Caco-2 (cell line): ENCODE results near the gene DAO. TPM values are rescaled to one million over a fixed set of nuclear protein-coding genes. Genes with fewer than 3 reads are reported as not detected.

ENCODE experiments used
- BruUV-seq: library from RNA; stranded (reverse); fragments of 400-500 nt; replicated peaks from 2 replicates; lab custom pipeline; 2021; lab: Mats Ljungman, UMichigan
- CTCF ChIA-PET: fragments of 300-600 bp; sonication (Branson Sonifier 250); formaldehyde crosslinking; loops from one replicate; lab custom pipeline; 2022; ENCODE audit warnings: antibody characterized with exemption; lab: Charles Lee
- POLR2A ChIA-PET: fragments of 300-600 bp; sonication (Branson Sonifier 250); formaldehyde crosslinking; loops from one replicate; lab custom pipeline; 2022; ENCODE audit warnings: antibody characterized with exemption; lab: Charles Lee
- DNase-seq, 2 experiments: peaks; one replicate each; pipeline versions ENCODE4 v3.0.0 to v3.0.0-alpha.2; 2020 to 2022
- H3K27me3 ChIP-seq: replicated peaks from 2 replicates; pipeline ENCODE4 v1.6.0; 2011; ENCODE audit warnings: low read length; ENCODE audit not compliant: control insufficient read depth, insufficient read depth
- H3K36me3 ChIP-seq: 2 replicates; pipeline ENCODE4 v1.5.1; 2011; ENCODE audit warnings: low read length; ENCODE audit not compliant: control insufficient read depth, insufficient read depth
- H3K4me1 ChIP-seq: fragments of 250-450 bp; sonication (Bioruptor Pico); 2 replicates; pipeline ENCODE4 v1.5.1; 2020; ENCODE audit warnings: mild to moderate bottlenecking
- H3K4me3 ChIP-seq: 2 replicates; pipeline ENCODE4 v1.5.1; 2011; ENCODE audit warnings: low read depth, mild to moderate bottlenecking, control low read depth, low read length
- H3K9me3 ChIP-seq: fragments of 250-450 bp; sonication (Bioruptor Pico); 2 replicates; pipeline ENCODE4 v1.5.1; 2020; ENCODE audit warnings: mild to moderate bottlenecking, moderate library complexity
- H3K27ac Mint-ChIP-seq: one replicate; pipeline ENCODE4 v1.8.0; 2022; ENCODE audit warnings: mixed read lengths; ENCODE audit not compliant: unreplicated experiment
- H3K27me3 Mint-ChIP-seq: one replicate; pipeline ENCODE4 v1.8.0; 2022; ENCODE audit warnings: mixed read lengths; ENCODE audit not compliant: insufficient read depth, unreplicated experiment
- H3K36me3 Mint-ChIP-seq: one replicate; pipeline ENCODE4 v1.8.0; 2022; ENCODE audit warnings: mild to moderate bottlenecking, mixed read lengths; ENCODE audit not compliant: insufficient read depth, unreplicated experiment
- H3K4me1 Mint-ChIP-seq: one replicate; pipeline ENCODE4 v1.8.0; 2022; ENCODE audit warnings: low read depth, mixed read lengths; ENCODE audit not compliant: unreplicated experiment
- H3K4me3 Mint-ChIP-seq: one replicate; pipeline ENCODE4 v1.8.0; 2022; ENCODE audit warnings: mild to moderate bottlenecking, moderate library complexity, mixed read lengths; ENCODE audit not compliant: unreplicated experiment
- H3K9me3 Mint-ChIP-seq: one replicate; pipeline ENCODE4 v1.8.0; 2022; ENCODE audit warnings: mixed read lengths; ENCODE audit not compliant: unreplicated experiment
- CTCF ChIP-seq, 2 experiments: fragments of 200-600 bp in 1 of 2; IDR thresholded peaks; 1 replicate in 1 of 2; 2 replicates in 1 of 2; pipeline versions ENCODE4 v1.5.1 to v1.8.0; 2011 to 2022; ENCODE audit warnings: antibody characterized with exemption in 1 of 2, control low read depth in 1 of 2, inconsistent platforms in 1 of 2, low read depth in 1 of 2, low read length in 1 of 2, mild to moderate bottlenecking in 1 of 2, moderate library complexity in 1 of 2; ENCODE audit not compliant: insufficient read depth in 1 of 2, severe bottlenecking in 1 of 2, unreplicated experiment in 1 of 2
- intact Hi-C: fragments of 100-400 bp; cut with micrococcal nuclease; formaldehyde crosslinking; loops from one replicate; pipeline ENCODE4 v1.10.0; 2022; ENCODE audit not compliant: unreplicated experiment
- total RNA-seq: library from RNA; stranded (reverse); gene quantifications from 2 replicates; pipeline ENCODE4 v1.2.3, GENCODE V29; 2022

Gene DAO
- total RNA-seq, 1 experiment from 2014 or later, result not detected

GRCh38 chr12:108847705-108848104 is 32.2 kb upstream of the DAO start:
- TF ChIP-seq CTCF (IDR thresholded peaks at IDR 0.05; ENCODE audit: insufficient read depth in 1 of 2, low read depth in 1 of 2, low read length in 1 of 2, severe bottlenecking in 1 of 2, unreplicated experiment in 1 of 2), result no peak
- H3K9me3 Mint-ChIP-seq, result no peaks in the 10 kb centered on the region
- no peak for DNase-seq
- no peaks in the 10 kb centered on the region for H3K27me3 Mint-ChIP-seq
- H3K4me1 ChIP-seq, result peaks cover 13% of the 10 kb centered on the region
- intact Hi-C loops, result loop anchor here (1.0 kb wide), 1 partner anchor 9 kb away; no protein-coding TSS in a partner anchor
- H3K27me3 ChIP-seq, result no peaks in the 10 kb centered on the region
- no peak overlapping the region for H3K4me3 ChIP-seq
- no peak overlapping the region for H3K27ac Mint-ChIP-seq
- no TSS peak for BruUV-seq
- CTCF ChIA-PET, result interaction anchor here (0.7 kb wide), 1 partner anchor 140 kb away, joined by 3 read pairs; no protein-coding TSS in a partner anchor
- no peaks in the 10 kb centered on the region for H3K9me3 ChIP-seq
- H3K36me3 Mint-ChIP-seq, result peaks cover 44% of the 10 kb centered on the region
- no peak overlapping the region for H3K4me3 Mint-ChIP-seq
- peaks cover 21% of the 10 kb centered on the region for H3K4me1 Mint-ChIP-seq
- H3K36me3 ChIP-seq, result peaks cover 2% of the 10 kb centered on the region; the same call in 1 of the 2 replicates
- POLR2A ChIA-PET, result interaction anchor here (1.3 kb wide), 1 partner anchor 15 kb away, joined by 3 read pairs; no protein-coding TSS in a partner anchor

GRCh38 chr12:108849660-108850059 is 30.2 kb upstream of the DAO start:
- BruUV-seq, result no TSS peak
- no peaks in the 10 kb centered on the region for H3K27me3 Mint-ChIP-seq
- no peaks in the 10 kb centered on the region for H3K9me3 Mint-ChIP-seq
- Histone ChIP-seq H3K36me3 (peaks cover 2% of the 10 kb centered on the region; the same call in 1 of the 2 replicates), H3K9me3 (no peaks in the 10 kb centered on the region), H3K4me1 (peaks cover 13% of the 10 kb centered on the region), H3K4me3 (no peak overlapping the region), H3K27me3 (no peaks in the 10 kb centered on the region)
- H3K36me3 Mint-ChIP-seq, result peaks cover 45% of the 10 kb centered on the region
- no peak overlapping the region for H3K27ac Mint-ChIP-seq
- ChIA-PET POLR2A (interaction anchor here (0.6 kb wide), 1 partner anchor 17 kb away, joined by 5 read pairs; no protein-coding TSS in a partner anchor), CTCF (no interaction called here)
- no peak overlapping the region for H3K4me3 Mint-ChIP-seq
- DNase-seq, result no peak
- no peak for TF ChIP-seq CTCF (IDR thresholded peaks at IDR 0.05; ENCODE audit: insufficient read depth in 1 of 2, low read depth in 1 of 2, low read length in 1 of 2, severe bottlenecking in 1 of 2, unreplicated experiment in 1 of 2)
- H3K4me1 Mint-ChIP-seq, result peaks cover 32% of the 10 kb centered on the region
- intact Hi-C loops, result no loop called here

GRCh38 chr12:108850854-108851573 is 28.9 kb upstream of the DAO start:
- intact Hi-C loops, result no loop called here
- Mint-ChIP-seq H3K4me1 (peaks cover 31% of the 10 kb centered on the region), H3K36me3 (peaks cover 54% of the 10 kb centered on the region), H3K27me3 (no peaks in the 10 kb centered on the region), H3K4me3 (no peak overlapping the region), H3K9me3 (no peaks in the 10 kb centered on the region), H3K27ac (no peak overlapping the region)
- ChIA-PET POLR2A (interaction anchor here (0.7 kb wide), 2 partner anchors 120 to 206 kb away, joined by 3 to 4 read pairs; partner anchors contain the start of gene CORO1C), CTCF (interaction anchor here (0.6 to 0.7 kb wide), 2 partner anchors 15 to 38 kb away, joined by 3 to 4 read pairs; no protein-coding TSS in a partner anchor)
- no TSS peak for BruUV-seq
- Histone ChIP-seq H3K27me3 (no peaks in the 10 kb centered on the region), H3K9me3 (no peaks in the 10 kb centered on the region), H3K4me1 (peaks cover 22% of the 10 kb centered on the region), H3K36me3 (peaks cover 2% of the 10 kb centered on the region; the same call in 1 of the 2 replicates), H3K4me3 (no peak overlapping the region)
- no peak for TF ChIP-seq CTCF (IDR thresholded peaks at IDR 0.05; ENCODE audit: insufficient read depth in 1 of 2, low read depth in 1 of 2, low read length in 1 of 2, severe bottlenecking in 1 of 2, unreplicated experiment in 1 of 2)
- no peak for DNase-seq
